WTC11 (cell line): ENCODE results near the gene GATD1. TPM values are rescaled to one million over a fixed set of nuclear protein-coding genes. Genes with fewer than 3 reads are reported as not detected.

ENCODE experiments used
- AR ChIP-seq: fragments of 250-450 bp; sonication (Bioruptor Pico); IDR thresholded peaks from 2 replicates; pipeline ENCODE4 v1.9.0; 2021; ENCODE audit warnings: mild to moderate bottlenecking
- CTCF ChIP-seq: fragments of 200-600 bp; IDR thresholded peaks from 2 replicates; pipeline ENCODE4 v1.8.0; 2022; ENCODE audit warnings: antibody characterized with exemption
- EMX1 ChIP-seq: fragments of 250-450 bp; sonication (Bioruptor Pico); IDR thresholded peaks from 2 replicates; pipeline ENCODE4 v1.8.0; 2021; ENCODE audit warnings: mild to moderate bottlenecking
- ERG ChIP-seq: fragments of 250-450 bp; sonication (Bioruptor Pico); IDR thresholded peaks from 2 replicates; pipeline ENCODE4 v1.8.0; 2021; ENCODE audit warnings: mild to moderate bottlenecking
- FOXP1 ChIP-seq: sonication (generic); formaldehyde crosslinking; IDR thresholded peaks from 2 replicates; pipeline ENCODE4 v1.8.0; 2022; ENCODE audit warnings: missing genetic modification reagents, mild to moderate bottlenecking, moderate library complexity, borderline replicate concordance
- HMGA2 ChIP-seq: fragments of 250-450 bp; sonication (Bioruptor Pico); IDR thresholded peaks from 2 replicates; pipeline ENCODE4 v1.4.0; 2021; ENCODE audit warnings: mild to moderate bottlenecking, moderate library complexity
- JAZF1 ChIP-seq: fragments of 250-450 bp; sonication (Bioruptor Pico); IDR thresholded peaks from 2 replicates; pipeline ENCODE4 v1.9.0; 2021; ENCODE audit warnings: moderate library complexity, mild to moderate bottlenecking, inconsistent platforms
- MLX ChIP-seq: sonication (generic); formaldehyde crosslinking; IDR thresholded peaks from 2 replicates; pipeline ENCODE4 v1.8.1; 2023; ENCODE audit warnings: mild to moderate bottlenecking, missing genetic modification reagents, moderate library complexity
- MYBL2 ChIP-seq: sonication (generic); formaldehyde crosslinking; IDR thresholded peaks from 2 replicates; pipeline ENCODE4 v1.8.1; 2023; ENCODE audit warnings: mild to moderate bottlenecking, moderate library complexity, missing genetic modification reagents
- NFATC4 ChIP-seq: fragments of 250-450 bp; sonication (Bioruptor Pico); IDR thresholded peaks from 2 replicates; pipeline ENCODE4 v1.9.0; 2021; ENCODE audit warnings: mild to moderate bottlenecking
- ZBTB43 ChIP-seq: sonication (generic); formaldehyde crosslinking; IDR thresholded peaks from 2 replicates; pipeline ENCODE4 v1.8.1; 2023; ENCODE audit warnings: mild to moderate bottlenecking, missing genetic modification reagents
- ZNF416 ChIP-seq: fragments of 250-450 bp; sonication (Bioruptor Pico); IDR thresholded peaks from 2 replicates; pipeline ENCODE4 v1.9.0; 2021; ENCODE audit warnings: mild to moderate bottlenecking, inconsistent platforms
- ZNF425 ChIP-seq: fragments of 250-450 bp; sonication (Bioruptor Pico); conservative IDR thresholded peaks from 2 replicates; pipeline ENCODE4 v1.9.0; 2021; ENCODE audit warnings: mild to moderate bottlenecking
- ZNF512 ChIP-seq: sonication (generic); formaldehyde crosslinking; IDR thresholded peaks from 2 replicates; pipeline ENCODE4 v1.8.1; 2022; ENCODE audit warnings: missing genetic modification reagents, borderline replicate concordance
- ZNF532 ChIP-seq: fragments of 250-450 bp; sonication (Bioruptor Pico); IDR thresholded peaks from 2 replicates; pipeline ENCODE4 v1.9.0; 2021; ENCODE audit warnings: mild to moderate bottlenecking, borderline replicate concordance
- total RNA-seq: library from RNA; stranded (reverse); gene quantifications from 3 replicates; pipeline ENCODE4 v1.2.3, GENCODE V29; 2021

GATD1 gene
- total RNA-seq, 1 experiment from 2014 or later: 87.6 TPM

GRCh38 chr11:813456-814096 lies 36.3 kb upstream of the GATD1 start (continued):
- TF ChIP-seq MYBL2 (CRISPR knock-in tag) (no peak), FOXP1 (CRISPR knock-in tag) (no peak), NFATC4 (CRISPR knock-in tag) (peak; percentile 84), ZNF512 (CRISPR knock-in tag) (no peak), ZNF425 (CRISPR knock-in tag) (no peak), ERG (no peak), ZNF532 (CRISPR knock-in tag) (peak; percentile 84; the same call in 1 of the 2 replicates), JAZF1 (no peak), AR (CRISPR knock-in tag) (0 out of 2 replicates have a peak, but pooled peaks have one; percentile 13), EMX1 (CRISPR knock-in tag) (peak; percentile 87; the same call in 1 of the 2 replicates), ZBTB43 (CRISPR knock-in tag) (no peak), CTCF (no peak), MLX (CRISPR knock-in tag) (no peak), HMGA2 (CRISPR knock-in tag) (no peak), ZNF416 (CRISPR knock-in tag) (peak; percentile 95)
